Tibial artery (tissue), 4 donors: ENCODE results near the gene PTPRN2.
"Not testable (repeated sequence)": the region's sequence is repeated elsewhere in the genome, so short reads cannot be mapped to it uniquely, and the experiment has no call there.

ENCODE experiments used
- DNase-seq, 2 donors: peaks; one replicate each; pipeline ENCODE4 v3.0.0-alpha.2; 2019
- H3K27ac ChIP-seq, 2 donors: fragments of 200-600 bp; sonication (generic) in 1 of 2; 1 replicate in 1 of 2; 2 replicates in 1 of 2; pipeline ENCODE4 v1.5.1; 2018 to 2019; ENCODE audit warnings: mild to moderate bottlenecking in 1 of 2
- H3K27me3 ChIP-seq, 2 donors: fragments of 200-600 bp; sonication (generic) in 1 of 2; one replicate each; pipeline versions ENCODE4 v1.5.1 to v1.6.0; 2016 to 2019
- H3K36me3 ChIP-seq, 3 donors: fragments of 200-600 bp; sonication (generic) in 2 of 3; one replicate each; pipeline ENCODE4 v1.5.1; 2016 to 2019; ENCODE audit warnings: mild to moderate bottlenecking in 2 of 3
- H3K4me1 ChIP-seq, 4 donors: fragments of 200-600 bp; sonication (generic) in 2 of 4; 1 replicate in 3 of 4; 2 replicates in 1 of 4; pipeline ENCODE4 v1.5.1; 2016 to 2019
- H3K4me3 ChIP-seq, 2 donors: fragments of 200-600 bp; sonication (generic) in 1 of 2; 1 replicate in 1 of 2; 2 replicates in 1 of 2; pipeline ENCODE4 v1.5.1; 2018 to 2019; ENCODE audit warnings: mild to moderate bottlenecking in 2 of 2
- H3K9me3 ChIP-seq, 3 donors: fragments of 200-600 bp; sonication (generic) in 1 of 3; one replicate each; pipeline ENCODE4 v1.5.1; 2016 to 2019
- CTCF ChIP-seq, 2 experiments: fragments of 200-600 bp in 1 of 2; fragments of 450-650 bp in 1 of 2; IDR thresholded peaks; one replicate each; pipeline ENCODE4 v1.5.1; 2017 to 2019; ENCODE audit warnings: antibody characterized with exemption in 2 of 2, mild to moderate bottlenecking in 1 of 2, moderate library complexity in 1 of 2
- intact Hi-C: fragments of 100-400 bp; cut with DNase I; formaldehyde crosslinking; loops from one replicate; pipeline ENCODE4 v1.15.0; 2023; ENCODE audit warnings: low total_unique reads

The PTPRN2 gene

GRCh38 chr7:157566631-157567006 lies 1021.0 kb downstream of the PTPRN2 start:
- intact Hi-C loops = no loop called here
- TF ChIP-seq CTCF (IDR thresholded peaks at IDR 0.05) = no peak

GRCh38 chr7:157565981-157566630 lies 1021.5 kb downstream of the PTPRN2 start:
- no peaks in the 10 kb centered on the region for H3K36me3 ChIP-seq
- no peak for TF ChIP-seq CTCF (IDR thresholded peaks at IDR 0.05)
- H3K27ac ChIP-seq = no peak overlapping the region
- H3K4me3 ChIP-seq = no peak overlapping the region
- H3K4me1 ChIP-seq = peaks cover 0 to 17% (median 6%) of the 10 kb centered on the region in 4 donors
- no peaks in the 10 kb centered on the region for H3K9me3 ChIP-seq
- no peak for DNase-seq
- H3K27me3 ChIP-seq = peaks cover 0 to 9% of the 10 kb centered on the region in 2 donors
- intact Hi-C loops = no loop called here

More at GRCh38 chr7:157566631-157567006, 1021.0 kb downstream of the PTPRN2 start:
- Histone ChIP-seq H3K4me3 (no peak overlapping the region), H3K27ac (no peak overlapping the region), H3K36me3 (no peaks in the 10 kb centered on the region), H3K4me1 (peaks cover 0 to 17% (median 6%) of the 10 kb centered on the region in 4 donors), H3K27me3 (peaks cover 0 to 9% of the 10 kb centered on the region in 2 donors), H3K9me3 (no peaks in the 10 kb centered on the region)
- no peak for DNase-seq

- peaks cover 0 to 17% (median 6%) of the 10 kb centered on the region in 4 donors for H3K4me1 ChIP-seq
- intact Hi-C loops = no loop called here
- no peaks in the 10 kb centered on the region for H3K9me3 ChIP-seq
- H3K36me3 ChIP-seq = no peaks in the 10 kb centered on the region
- TF ChIP-seq CTCF (IDR thresholded peaks at IDR 0.05) = no peak
- DNase-seq = no peak
- H3K27ac ChIP-seq = no peak overlapping the region
- peaks cover 0 to 9% of the 10 kb centered on the region in 2 donors for H3K27me3 ChIP-seq
- H3K4me3 ChIP-seq = no peak overlapping the region
Measured at GRCh38 chr7:157565201-157565626, 1022.4 kb downstream of the PTPRN2 start.

GRCh38 chr7:157564517-157565177 lies 1023.0 kb downstream of the PTPRN2 start:
- peaks cover 0 to 5% of the 10 kb centered on the region in 2 donors for H3K27me3 ChIP-seq
- intact Hi-C loops = no loop called here
- H3K36me3 ChIP-seq = no peaks in the 10 kb centered on the region
- no peak for TF ChIP-seq CTCF (IDR thresholded peaks at IDR 0.05)
- no peaks in the 10 kb centered on the region for H3K9me3 ChIP-seq
- H3K27ac ChIP-seq = no peak overlapping the region
- H3K4me1 ChIP-seq = peaks cover 0 to 17% (median 6%) of the 10 kb centered on the region in 4 donors
- DNase-seq = no peak
- no peak overlapping the region for H3K4me3 ChIP-seq

- DNase-seq, H3K36me3 ChIP-seq, H3K9me3 ChIP-seq, H3K4me1 ChIP-seq, intact Hi-C loops, H3K4me3 ChIP-seq, H3K27ac ChIP-seq, H3K27me3 ChIP-seq: not testable (repeated sequence)
Measured at GRCh38 chr7:157563467-157564135, 1024.0 kb downstream of the PTPRN2 start.

- H3K27ac ChIP-seq, intact Hi-C loops, DNase-seq, H3K9me3 ChIP-seq, H3K4me1 ChIP-seq, H3K27me3 ChIP-seq, H3K36me3 ChIP-seq, H3K4me3 ChIP-seq: not testable (repeated sequence)
Measured at GRCh38 chr7:157562522-157563398, 1024.9 kb downstream of the PTPRN2 start.
